ENCODE data around the gene AKT1.

The AKT1 gene

GRCh38 chr14:104721505-104722431 lies 73.8 kb downstream of the AKT1 start:
- no peak for DNase-seq
